ENCODE measurements around the gene IRF5.
"Not testable (repeated sequence)": the region's sequence is repeated elsewhere in the genome, so short reads cannot be mapped to it uniquely, and the experiment has no call there.

The IRF5 gene

GRCh38 chr7:128940494-128941322, 3.0 kb downstream of the IRF5 start:
- DNase-seq, result peak; percentile 57

GRCh38 chr7:128941323-128941890, 3.7 kb downstream of the IRF5 start:
- peak; percentile 49 for DNase-seq

- DNase-seq, result peak; percentile 44
These were observed 4.3 kb downstream of the IRF5 start for GRCh38 chr7:128941946-128942526.

GRCh38 chr7:128943251-128943650, 5.5 kb downstream of the IRF5 start:
- DNase-seq, result not testable (repeated sequence)

GRCh38 chr7:128944487-128945236, 6.9 kb downstream of the IRF5 start:
- no peak for DNase-seq

GRCh38 chr7:128945668-128946366, 8.1 kb downstream of the IRF5 start:
- DNase-seq, result no peak

- no peak for DNase-seq
These were observed 9.5 kb downstream of the IRF5 start for GRCh38 chr7:128946936-128947830.

- DNase-seq, result no peak
These were observed 10.1 kb downstream of the IRF5 start for GRCh38 chr7:128947854-128948253.

GRCh38 chr7:128948312-128948973, 10.7 kb downstream of the IRF5 start:
- DNase-seq, result no peak

GRCh38 chr7:128948976-128949760, 11.4 kb downstream of the IRF5 start:
- DNase-seq, result no peak

GRCh38 chr7:128951296-128951695, 13.6 kb downstream of the IRF5 start:
- no peak for DNase-seq

- no peak for DNase-seq
These were observed 16.4 kb downstream of the IRF5 start for GRCh38 chr7:128954150-128954549.

GRCh38 chr7:128954830-128955802, 17.4 kb downstream of the IRF5 start:
- DNase-seq, result no peak

GRCh38 chr7:128955981-128956380, 18.3 kb downstream of the IRF5 start:
- DNase-seq, result no peak

- no peak for DNase-seq
These were observed 21.6 kb downstream of the IRF5 start for GRCh38 chr7:128959296-128959695.

- DNase-seq, result no peak
These were observed 23.4 kb downstream of the IRF5 start for GRCh38 chr7:128961030-128961659.

- DNase-seq, result no peak
These were observed 25.2 kb downstream of the IRF5 start for GRCh38 chr7:128962899-128963298.

GRCh38 chr7:128963327-128963757, 25.6 kb downstream of the IRF5 start:
- DNase-seq, result no peak
